H1 (cell line): ENCODE results near the gene KCNJ5. TPM values are rescaled to one million over a fixed set of nuclear protein-coding genes. Genes with fewer than 3 reads are reported as not detected.

Source experiments
- CTCF ChIA-PET: fragments of 300-600 bp; sonication (Branson Sonifier 250); formaldehyde crosslinking; loops from one replicate; lab custom pipeline; 2021; ENCODE audit not compliant: partially characterized antibody; lab: Charles Lee
- POLR2A ChIA-PET: fragments of 300-600 bp; sonication (Branson Sonifier 250); formaldehyde crosslinking; loops from one replicate; lab custom pipeline; 2021; ENCODE audit warnings: inconsistent platforms; ENCODE audit not compliant: partially characterized antibody; lab: Charles Lee
- DNase-seq, 2 experiments: peaks; one replicate each; pipeline versions ENCODE4 v3.0.0 to v3.0.0-alpha.2; 2010 to 2022; ENCODE audit warnings: low spot score in 2 of 2, low read depth in 1 of 2, mixed read lengths in 1 of 2
- FAIRE-seq: peaks from 2 replicates; lab custom pipeline; 2011; peaks lifted over from hg19 to GRCh38; lab: Jason Lieb, UNC
- H2AFZ ChIP-seq: 2 replicates; pipeline ENCODE4 v1.8.1; 2012; ENCODE audit warnings: low read length, inconsistent platforms
- H2AK5ac ChIP-seq: 2 replicates; pipeline ENCODE4 v1.6.1; 2013; ENCODE audit warnings: low read depth, low read length
- H2BK120ac ChIP-seq: replicated peaks from 2 replicates; pipeline ENCODE3; 2013; ENCODE audit warnings: low read depth, low read length, inconsistent platforms
- H2BK12ac ChIP-seq: 2 replicates; pipeline ENCODE4 v1.6.1; 2013; ENCODE audit warnings: low read depth, low read length
- H2BK15ac ChIP-seq: 2 replicates; pipeline ENCODE4 v1.6.1; 2013; ENCODE audit warnings: low read length
- H2BK20ac ChIP-seq: 2 replicates; pipeline ENCODE4 v1.6.1; 2013; ENCODE audit warnings: low read length
- H2BK5ac ChIP-seq: 2 replicates; pipeline ENCODE4 v1.6.1; 2013; ENCODE audit warnings: low read depth, low read length
- H3K14ac ChIP-seq: 2 replicates; pipeline ENCODE4 v1.6.1; 2013; ENCODE audit warnings: inconsistent platforms; ENCODE audit not compliant: insufficient read length
- H3K18ac ChIP-seq: 2 replicates; pipeline ENCODE4 v1.6.1; 2013; ENCODE audit warnings: low read length; ENCODE audit errors: extremely low read depth
- H3K23ac ChIP-seq: 2 replicates; pipeline ENCODE4 v1.6.1; 2013; ENCODE audit warnings: inconsistent platforms; ENCODE audit not compliant: insufficient read length
- H3K23me2 ChIP-seq: 2 replicates; pipeline ENCODE4 v1.6.1; 2013; ENCODE audit warnings: low read depth, low read length
- H3K27ac ChIP-seq: 2 replicates; pipeline ENCODE4 v1.6.1; 2011; ENCODE audit warnings: low read depth, low read length, inconsistent platforms
- H3K27me3 ChIP-seq, 4 experiments: replicated peaks in 1 of 4; 1 replicate in 1 of 4; 2 replicates in 3 of 4; pipeline versions ENCODE4 v1.6.1 to v1.8.1; 2011 to 2013; ENCODE audit warnings: low read length in 3 of 4, mild to moderate bottlenecking in 3 of 4, inconsistent platforms in 2 of 4, mixed read lengths in 2 of 4, moderate library complexity in 1 of 4; ENCODE audit not compliant: control insufficient read depth in 3 of 4, insufficient read depth in 3 of 4; ENCODE audit errors: extremely low read depth in 1 of 4
- H3K36me3 ChIP-seq, 4 experiments: 2 replicates each; pipeline versions ENCODE4 v1.6.1 to v1.8.1; 2011 to 2013; ENCODE audit warnings: mild to moderate bottlenecking in 4 of 4, low read length in 3 of 4, moderate library complexity in 2 of 4, control low read depth in 1 of 4, inconsistent platforms in 1 of 4; ENCODE audit not compliant: insufficient read depth in 4 of 4, control insufficient read depth in 2 of 4
- H3K4ac ChIP-seq: replicated peaks from 2 replicates; pipeline ENCODE3; 2013; ENCODE audit warnings: low read length, low read depth, mixed read lengths, inconsistent platforms; ENCODE audit not compliant: insufficient read length
- H3K4me1 ChIP-seq, 4 experiments: replicated peaks in 1 of 4; 1 replicate in 1 of 4; 2 replicates in 3 of 4; pipeline versions ENCODE4 v1.6.1 to v1.8.1; 2011 to 2013; ENCODE audit warnings: low read length in 3 of 4, inconsistent platforms in 2 of 4, mixed read lengths in 1 of 4; ENCODE audit not compliant: insufficient read depth in 4 of 4, control insufficient read depth in 3 of 4
- H3K4me2 ChIP-seq, 2 experiments: 2 replicates each; pipeline versions ENCODE4 v1.6.1 to v1.8.1; 2011 to 2013; ENCODE audit warnings: low read depth in 2 of 2, low read length in 2 of 2, control low read depth in 1 of 2, inconsistent platforms in 1 of 2, mild to moderate bottlenecking in 1 of 2; ENCODE audit not compliant: insufficient read depth in 1 of 2
- H3K4me3 ChIP-seq, 4 experiments: fragments of 200-600, 300-600 bp in 1 of 4; sonication (generic), shearing (Covaris generic), sonication (Bioruptor Twin) in 1 of 4; 2 replicates each; pipeline versions ENCODE4 v1.5.1 to v1.8.1; 2011 to 2016; ENCODE audit warnings: low read length in 4 of 4, low read depth in 3 of 4, control low read depth in 2 of 4, inconsistent platforms in 2 of 4, mild to moderate bottlenecking in 2 of 4, mixed read lengths in 1 of 4, moderate library complexity in 1 of 4; ENCODE audit not compliant: insufficient read depth in 2 of 4; ENCODE audit errors: extremely low read depth in 1 of 4
- H3K56ac ChIP-seq: replicated peaks from 2 replicates; pipeline ENCODE3; 2013; ENCODE audit warnings: low read depth, mild to moderate bottlenecking, mixed read lengths, low read length, inconsistent platforms; ENCODE audit not compliant: insufficient read length
- H3K79me1 ChIP-seq: 2 replicates; pipeline ENCODE4 v1.6.1; 2013; ENCODE audit warnings: low read depth, low read length, control low read depth
- H3K79me2 ChIP-seq, 2 experiments: 2 replicates each; pipeline versions ENCODE4 v1.6.1 to v1.8.1; 2012 to 2013; ENCODE audit warnings: low read length in 2 of 2, mild to moderate bottlenecking in 2 of 2, inconsistent platforms in 1 of 2; ENCODE audit not compliant: insufficient read depth in 2 of 2, control insufficient read depth in 1 of 2
- H3K9ac ChIP-seq, 4 experiments: replicated peaks in 1 of 4; 1 replicate in 1 of 4; 2 replicates in 3 of 4; pipeline versions ENCODE4 v1.6.1 to v1.8.1; 2011 to 2013; ENCODE audit warnings: low read depth in 3 of 4, low read length in 3 of 4, control low read depth in 2 of 4, mild to moderate bottlenecking in 2 of 4, moderate library complexity in 2 of 4, inconsistent platforms in 1 of 4; ENCODE audit errors: extremely low read depth in 1 of 4
- H3K9me3 ChIP-seq, 2 experiments: 2 replicates each; pipeline versions ENCODE4 v1.6.1 to v1.8.1; 2012 to 2013; ENCODE audit warnings: mild to moderate bottlenecking in 2 of 2, moderate library complexity in 2 of 2, control low read depth in 1 of 2, inconsistent platforms in 1 of 2, low read depth in 1 of 2, low read length in 1 of 2, mixed read lengths in 1 of 2; ENCODE audit not compliant: insufficient read depth in 2 of 2
- H4K20me1 ChIP-seq, 2 experiments: replicated peaks in 1 of 2; 2 replicates each; pipeline versions ENCODE3 to v1.8.1; 2011 to 2013; ENCODE audit warnings: inconsistent platforms in 2 of 2, low read length in 2 of 2, mild to moderate bottlenecking in 1 of 2; ENCODE audit not compliant: insufficient read depth in 2 of 2, control insufficient read depth in 1 of 2
- H4K5ac ChIP-seq: 2 replicates; pipeline ENCODE4 v1.6.1; 2013; ENCODE audit warnings: low read length, low read depth, mixed read lengths, inconsistent platforms; ENCODE audit not compliant: insufficient read length
- H4K8ac ChIP-seq: 2 replicates; pipeline ENCODE4 v1.8.0; 2013; ENCODE audit warnings: mild to moderate bottlenecking, moderate library complexity, low read length, inconsistent platforms; ENCODE audit not compliant: insufficient read depth; ENCODE audit errors: extremely low read depth
- H4K91ac ChIP-seq: replicated peaks from 2 replicates; pipeline ENCODE3; 2013; ENCODE audit warnings: low read length, mixed read lengths, inconsistent platforms; ENCODE audit not compliant: insufficient read length
- ASH2L ChIP-seq: fragments of 200-600, 300-600 bp; sonication (generic); IDR thresholded peaks from one replicate; pipeline ENCODE4 v1.7.1; 2017; ENCODE audit warnings: low read length
- BACH1 ChIP-seq: IDR thresholded peaks from 2 replicates; pipeline ENCODE4 v1.6.1; 2012; ENCODE audit warnings: low read length, improper control_type of control experiment
- EP300 ChIP-seq, 2 experiments: IDR thresholded peaks; 1 replicate in 1 of 2; 2 replicates in 1 of 2; pipeline ENCODE4 v1.6.1; 2011 to 2012; ENCODE audit warnings: low read depth in 2 of 2, low read length in 2 of 2, mild to moderate bottlenecking in 2 of 2, borderline replicate concordance in 1 of 2, inconsistent platforms in 1 of 2, moderate library complexity in 1 of 2
- HDAC2 ChIP-seq, 2 experiments: fragments of 300-600 bp in 1 of 2; sonication (generic) in 1 of 2; IDR thresholded peaks; 2 replicates each; pipeline ENCODE4 v1.6.1; 2011 to 2012; ENCODE audit warnings: low read depth in 2 of 2, low read length in 2 of 2, mild to moderate bottlenecking in 2 of 2, moderate library complexity in 2 of 2, borderline replicate concordance in 1 of 2, inconsistent platforms in 1 of 2
- HDAC6 ChIP-seq: IDR thresholded peaks from one replicate; pipeline ENCODE4 v1.7.1; 2012; ENCODE audit warnings: low read depth, mild to moderate bottlenecking, inconsistent platforms, low read length, moderate library complexity
- JUN ChIP-seq: IDR thresholded peaks from 2 replicates; pipeline ENCODE4 v1.6.1; 2011; ENCODE audit warnings: low read depth, mild to moderate bottlenecking, improper control_type of control experiment, low read length
- MAX ChIP-seq: IDR thresholded peaks from 2 replicates; pipeline ENCODE4 v1.6.1; 2012; ENCODE audit warnings: inconsistent platforms
- NANOG ChIP-seq: IDR thresholded peaks from 2 replicates; pipeline ENCODE4 v1.6.1; 2011; ENCODE audit warnings: low read length, low read depth, mild to moderate bottlenecking, inconsistent platforms; ENCODE audit not compliant: insufficient read depth, poor library complexity, severe bottlenecking
- PHF8 ChIP-seq: fragments of 200-600 bp; sonication (generic); conservative IDR thresholded peaks from 2 replicates; pipeline ENCODE4 v1.7.1; 2012; ENCODE audit warnings: low read depth, mild to moderate bottlenecking, inconsistent platforms, low read length, moderate library complexity
- POU5F1 ChIP-seq: IDR thresholded peaks from 2 replicates; pipeline ENCODE4 v1.6.1; 2011; ENCODE audit warnings: low read depth, mild to moderate bottlenecking, low read length, moderate library complexity
- SAP30 ChIP-seq: fragments of 300-600 bp; sonication (generic); IDR thresholded peaks from 2 replicates; pipeline ENCODE4 v1.7.1; 2012; ENCODE audit warnings: low read length, moderate library complexity, mild to moderate bottlenecking, inconsistent platforms; ENCODE audit not compliant: insufficient read depth, insufficient replicate concordance
- SRF ChIP-seq: IDR thresholded peaks from 2 replicates; pipeline ENCODE4 v1.6.1; 2011; ENCODE audit warnings: mild to moderate bottlenecking, low read depth, low read length, moderate library complexity
- WGBS, 2 experiments: shearing (Covaris generic) in 1 of 2; methylation state at CpG; one replicate each; pipeline versions ENCODE4 v1.1.6 to v1.1.7; 2013 to 2015; ENCODE audit warnings: low lambda C conversion rate in 2 of 2, mixed read lengths in 2 of 2, inconsistent platforms in 1 of 2, low coverage in 1 of 2, missing lambda C conversion rate in 1 of 2; ENCODE audit not compliant: insufficient replicate concordance in 2 of 2, insufficient coverage in 1 of 2, insufficient read length in 1 of 2; ENCODE audit errors: extremely low coverage in 1 of 2, missing lambda C conversion rate in 1 of 2; 5-methylcytosine and 5-hydroxymethylcytosine counted together
- polyA plus RNA-seq, 7 experiments: library from polyadenylated mRNA; depleted of rRNA in 3 of 7; stranded (reverse) in 5 of 7; unstranded in 2 of 7; fragments of >200 nt in 5 of 7; fragments of 200-250 nt in 2 of 7; gene quantifications; 1 replicate in 5 of 7; 2 replicates in 1 of 7; 4 replicates in 1 of 7; pipeline versions ENCODE4 v1.2.1 to v1.2.3, GENCODE V29; 2011 to 2013; ENCODE audit warnings: missing spikeins in 2 of 7, mixed read lengths in 2 of 7
- total RNA-seq: library from RNA; stranded (reverse); fragmentation: NEBNext Ultra II Directional; extraction: Animal tissue kit (Norgen Biotek cat#: 25700); gene quantifications from 2 replicates; pipeline ENCODE4 v1.2.1, GENCODE V29; 2021

Gene KCNJ5
- total and polyA plus RNA-seq, 2 of the 8 experiments (the other 6 are each of a cell fraction or from before 2014, with no cell fraction given), result 0.05 TPM; not detected in 1

- Histone ChIP-seq H2AK5ac (no peak overlapping the region), H3K4me3 (no peak overlapping the region), H3K4ac (no peak overlapping the region), H2BK20ac (no peak overlapping the region), H3K36me3 (no peaks in the 10 kb centered on the region), H3K9me3 (no peaks in the 10 kb centered on the region), H3K4me2 (no peak overlapping the region), H2BK12ac (no peak overlapping the region), H4K8ac (no peak overlapping the region), H3K14ac (no peak overlapping the region), H3K27ac (no peak overlapping the region), H2BK5ac (no peak overlapping the region), H3K27me3 (peaks cover 0 to 3% (median under 1%) of the 10 kb centered on the region in 4 experiments; a peak in 2 of 7 replicates), H2AFZ (no peak overlapping the region), H2BK120ac (no peak overlapping the region), H4K91ac (no peak overlapping the region), H3K56ac (no peak overlapping the region), H3K79me2 (no peaks in the 10 kb centered on the region), H3K9ac (no peak overlapping the region), H3K23me2 (peaks cover 9% of the 10 kb centered on the region; the same call in 1 of the 2 replicates), H4K5ac (no peak overlapping the region), H4K20me1 (no peaks in the 10 kb centered on the region), H3K4me1 (no peaks in the 10 kb centered on the region; a peak in 1 of 7 replicates), H2BK15ac (no peak overlapping the region), H3K79me1 (no peaks in the 10 kb centered on the region), H3K23ac (no peak overlapping the region), H3K18ac (no peak overlapping the region)
- no peak for DNase-seq
- WGBS, 2 experiments, result 81% methylated on average over 5 of the region's 5 CpGs; no CpG with 5 or more reads in 1 of the 2 experiments
- FAIRE-seq, result no peak
- POLR2A ChIA-PET, result no interaction called here
- CTCF ChIA-PET, result interaction anchor here (1.0 to 4.8 kb wide), 5 partner anchors 8 to 32 kb away, joined by 3 to 23 read pairs (median 4); no protein-coding TSS in a partner anchor
- TF ChIP-seq ASH2L (no peak), HDAC2 (IDR thresholded peaks at IDR 0.05; ENCODE audit: borderline replicate concordance in 1 of 2, low read depth in 2 of 2, low read length in 2 of 2) (no peak), BACH1 (no peak), EP300 (IDR thresholded peaks at IDR 0.05; ENCODE audit: borderline replicate concordance in 1 of 2, low read depth in 2 of 2, low read length in 2 of 2) (no peak), JUN (no peak), SRF (no peak), NANOG (no peak), HDAC6 (no peak), POU5F1 (no peak), SAP30 (no peak), MAX (no peak), PHF8 (no peak)
Observed at GRCh38 chr11:128917144-128917724, 26.1 kb downstream of the KCNJ5 start.
